ENCODE data around the gene TNRC6B.

Gene TNRC6B

GRCh38 chr22:40313007-40313406 lies 135.3 kb downstream of the TNRC6B start:
- H3K4me3 ChIP-seq (ENCODE audit: control insufficient read depth, low read depth, low read length) = no peak overlapping the region
- TF ChIP-seq, protein P1, sequence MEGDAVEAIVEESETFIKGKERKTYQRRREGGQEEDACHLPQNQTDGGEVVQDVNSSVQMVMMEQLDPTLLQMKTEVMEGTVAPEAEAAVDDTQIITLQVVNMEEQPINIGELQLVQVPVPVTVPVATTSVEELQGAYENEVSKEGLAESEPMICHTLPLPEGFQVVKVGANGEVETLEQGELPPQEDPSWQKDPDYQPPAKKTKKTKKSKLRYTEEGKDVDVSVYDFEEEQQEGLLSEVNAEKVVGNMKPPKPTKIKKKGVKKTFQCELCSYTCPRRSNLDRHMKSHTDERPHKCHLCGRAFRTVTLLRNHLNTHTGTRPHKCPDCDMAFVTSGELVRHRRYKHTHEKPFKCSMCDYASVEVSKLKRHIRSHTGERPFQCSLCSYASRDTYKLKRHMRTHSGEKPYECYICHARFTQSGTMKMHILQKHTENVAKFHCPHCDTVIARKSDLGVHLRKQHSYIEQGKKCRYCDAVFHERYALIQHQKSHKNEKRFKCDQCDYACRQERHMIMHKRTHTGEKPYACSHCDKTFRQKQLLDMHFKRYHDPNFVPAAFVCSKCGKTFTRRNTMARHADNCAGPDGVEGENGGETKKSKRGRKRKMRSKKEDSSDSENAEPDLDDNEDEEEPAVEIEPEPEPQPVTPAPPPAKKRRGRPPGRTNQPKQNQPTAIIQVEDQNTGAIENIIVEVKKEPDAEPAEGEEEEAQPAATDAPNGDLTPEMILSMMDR (conservative IDR thresholded peaks at IDR 0.05; ENCODE audit: control insufficient read depth, insufficient read depth, low read depth, low read length) = no peak
- peak; percentile 31 for DNase-seq (ENCODE audit: low read depth)

DNA sequence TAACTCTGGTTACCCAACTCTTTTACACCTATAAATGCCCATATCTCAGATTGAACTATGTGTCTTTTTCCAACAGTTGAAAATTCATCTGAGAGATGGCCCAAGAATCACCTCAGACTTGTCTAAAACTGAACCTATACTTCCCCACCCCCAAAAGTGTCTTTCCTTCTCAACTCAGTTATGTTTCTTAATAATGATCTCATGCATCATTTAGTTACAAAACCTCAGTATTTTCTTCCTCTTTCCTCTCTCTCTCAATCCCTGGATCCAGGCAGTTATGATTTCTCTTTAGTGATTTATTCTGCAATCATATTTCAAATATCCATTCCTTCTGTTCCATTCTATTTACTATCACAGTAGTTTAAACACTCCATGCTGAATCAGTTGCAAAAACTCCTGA lies 136.3 kb downstream of the TNRC6B start:
- TF ChIP-seq, protein P1 (conservative IDR thresholded peaks at IDR 0.05; ENCODE audit: control insufficient read depth, insufficient read depth, low read depth, low read length) = no peak
- no peak for DNase-seq (ENCODE audit: low read depth)
- no peak overlapping the region for H3K4me3 ChIP-seq (ENCODE audit: control insufficient read depth, low read depth, low read length)

- DNase-seq (ENCODE audit: low read depth) = no peak
- TF ChIP-seq, protein P1 (conservative IDR thresholded peaks at IDR 0.05; ENCODE audit: control insufficient read depth, insufficient read depth, low read depth, low read length) = no peak
- H3K4me3 ChIP-seq (ENCODE audit: control insufficient read depth, low read depth, low read length) = no peak overlapping the region
Observed at GRCh38 chr22:40320687-40321086, 143.0 kb downstream of the TNRC6B start.

DNA sequence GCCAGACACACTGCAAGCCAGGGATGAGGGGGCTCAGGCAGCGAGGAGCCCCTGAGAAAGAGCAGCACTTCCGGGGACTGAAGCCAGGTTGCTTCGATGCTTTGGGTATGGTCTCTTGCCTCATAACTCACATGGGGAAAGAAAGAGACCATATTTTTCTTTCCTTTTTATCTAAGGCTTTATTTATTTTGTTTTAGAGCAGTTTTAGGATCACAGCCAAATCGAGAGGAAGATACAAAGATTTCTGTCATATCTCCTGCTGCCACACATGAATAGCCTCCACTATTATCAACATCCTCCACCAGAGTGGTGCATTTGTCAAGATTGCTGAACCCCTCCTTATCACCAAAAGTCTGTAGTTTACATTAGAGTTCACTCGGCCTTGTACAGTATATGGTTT lies 144.3 kb downstream of the TNRC6B start:
- DNase-seq (ENCODE audit: low read depth) = no peak
- no peak overlapping the region for H3K4me3 ChIP-seq (ENCODE audit: control insufficient read depth, low read depth, low read length)
- TF ChIP-seq, protein P1 (conservative IDR thresholded peaks at IDR 0.05; ENCODE audit: control insufficient read depth, insufficient read depth, low read depth, low read length) = no peak

GRCh38 chr22:40322818-40323447 lies 145.2 kb downstream of the TNRC6B start:
- TF ChIP-seq, protein P1 (conservative IDR thresholded peaks at IDR 0.05; ENCODE audit: control insufficient read depth, insufficient read depth, low read depth, low read length) = no peak
- no peak for DNase-seq (ENCODE audit: low read depth)
- no peak overlapping the region for H3K4me3 ChIP-seq (ENCODE audit: control insufficient read depth, low read depth, low read length)

DNA sequence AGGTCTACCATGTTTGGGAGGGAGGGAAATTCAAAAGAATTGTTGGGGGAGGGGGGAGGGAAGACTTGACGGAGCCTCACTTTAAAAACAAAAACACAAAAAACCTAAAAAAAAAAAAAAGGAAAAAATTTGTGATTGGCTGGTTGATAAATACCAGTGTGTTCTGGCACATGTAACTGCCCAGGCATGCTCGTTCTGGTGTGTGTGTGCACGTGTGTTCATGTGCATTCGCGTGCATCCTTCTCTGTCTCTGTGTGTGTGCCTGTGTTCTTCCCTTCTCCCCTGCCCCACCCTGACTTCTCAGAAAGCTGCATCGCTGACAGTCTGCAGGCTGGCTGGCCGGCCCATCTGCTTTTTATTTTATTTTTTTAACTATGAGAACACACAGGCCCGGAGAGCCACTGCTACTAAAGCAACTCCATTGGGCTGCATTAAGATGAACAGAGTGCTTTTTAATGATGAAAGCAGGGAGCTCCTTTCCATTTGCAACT lies 146.0 kb downstream of the TNRC6B start:
- no peak overlapping the region for H3K4me3 ChIP-seq (ENCODE audit: control insufficient read depth, low read depth, low read length)
- peak; percentile 17 for DNase-seq (ENCODE audit: low read depth)
- TF ChIP-seq, protein P1 (conservative IDR thresholded peaks at IDR 0.05; ENCODE audit: control insufficient read depth, insufficient read depth, low read depth, low read length) = no peak

Measured in fibroblast of mammary gland (primary cell).